ENCODE measurements around the gene SAC3D1.
"Not testable (repeated sequence)": the region's sequence is repeated elsewhere in the genome, so short reads cannot be mapped to it uniquely, and the experiment has no call there.

Gene SAC3D1

GRCh38 chr11:65003968-65004367 is 37.0 kb upstream of the SAC3D1 start:
- not testable (repeated sequence) for H3K9ac ChIP-seq (ENCODE audit: low read depth in 1 of 2, low read length in 2 of 2); H3K36me3 ChIP-seq (ENCODE audit: control insufficient read depth in 2 of 2, insufficient read depth in 2 of 2, low read length in 2 of 2); H3K27ac ChIP-seq (ENCODE audit: low read depth in 2 of 2, low read length in 2 of 2); H3K4me3 ChIP-seq (ENCODE audit: low read length in 2 of 2); H3K9me3 ChIP-seq (ENCODE audit: control insufficient read depth in 2 of 2, low read length in 2 of 2); H3K4me1 ChIP-seq (ENCODE audit: control insufficient read depth in 2 of 2, insufficient read depth in 2 of 2, low read length in 2 of 2); H3K27me3 ChIP-seq (ENCODE audit: control insufficient read depth in 2 of 2, insufficient read depth in 2 of 2, low read length in 2 of 2)

- H3K9me3 ChIP-seq (ENCODE audit: control insufficient read depth in 2 of 2, low read length in 2 of 2), result no peaks in the 10 kb centered on the region
- H3K27ac ChIP-seq (ENCODE audit: low read depth in 2 of 2, low read length in 2 of 2), result no peak overlapping the region
- no peak overlapping the region for H3K4me3 ChIP-seq (ENCODE audit: low read length in 2 of 2)
- H3K9ac ChIP-seq (ENCODE audit: low read depth in 1 of 2, low read length in 2 of 2), result no peak overlapping the region
- no peaks in the 10 kb centered on the region for H3K27me3 ChIP-seq (ENCODE audit: control insufficient read depth in 2 of 2, insufficient read depth in 2 of 2, low read length in 2 of 2)
- H3K4me1 ChIP-seq (ENCODE audit: control insufficient read depth in 2 of 2, insufficient read depth in 2 of 2, low read length in 2 of 2), result peaks cover 4% of the 10 kb centered on the region in 2 donors
- no peaks in the 10 kb centered on the region for H3K36me3 ChIP-seq (ENCODE audit: control insufficient read depth in 2 of 2, insufficient read depth in 2 of 2, low read length in 2 of 2)
Measured at GRCh38 chr11:65008016-65008415, 33.0 kb upstream of the SAC3D1 start.

GRCh38 chr11:65008873-65009272 is 32.1 kb upstream of the SAC3D1 start:
- Histone ChIP-seq H3K4me1 (ENCODE audit: control insufficient read depth in 2 of 2, insufficient read depth in 2 of 2, low read length in 2 of 2) (peaks cover 7 to 8% of the 10 kb centered on the region in 2 donors), H3K36me3 (ENCODE audit: control insufficient read depth in 2 of 2, insufficient read depth in 2 of 2, low read length in 2 of 2) (no peaks in the 10 kb centered on the region), H3K4me3 (ENCODE audit: low read length in 2 of 2) (no peak overlapping the region), H3K27ac (ENCODE audit: low read depth in 2 of 2, low read length in 2 of 2) (no peak overlapping the region), H3K27me3 (ENCODE audit: control insufficient read depth in 2 of 2, insufficient read depth in 2 of 2, low read length in 2 of 2) (no peaks in the 10 kb centered on the region), H3K9me3 (ENCODE audit: control insufficient read depth in 2 of 2, low read length in 2 of 2) (no peaks in the 10 kb centered on the region), H3K9ac (ENCODE audit: low read depth in 1 of 2, low read length in 2 of 2) (no peak overlapping the region)

- Histone ChIP-seq H3K4me3 (ENCODE audit: low read length in 2 of 2) (peak overlapping the region; percentile 78 to 94), H3K9ac (ENCODE audit: low read depth in 1 of 2, low read length in 2 of 2) (peak overlapping the region; percentile 95 to 99), H3K9me3 (ENCODE audit: control insufficient read depth in 2 of 2, low read length in 2 of 2) (no peaks in the 10 kb centered on the region), H3K27me3 (ENCODE audit: control insufficient read depth in 2 of 2, insufficient read depth in 2 of 2, low read length in 2 of 2) (no peaks in the 10 kb centered on the region), H3K4me1 (ENCODE audit: control insufficient read depth in 2 of 2, insufficient read depth in 2 of 2, low read length in 2 of 2) (peaks cover 14 to 15% of the 10 kb centered on the region in 2 donors), H3K27ac (ENCODE audit: low read depth in 2 of 2, low read length in 2 of 2) (peak overlapping the region; percentile 99 to 100), H3K36me3 (ENCODE audit: control insufficient read depth in 2 of 2, insufficient read depth in 2 of 2, low read length in 2 of 2) (peaks cover 0 to 2% of the 10 kb centered on the region in 2 donors)
Measured at GRCh38 chr11:65013130-65013887, 27.7 kb upstream of the SAC3D1 start.

GRCh38 chr11:65013888-65014725 is 26.9 kb upstream of the SAC3D1 start, which contains the start of gene ARL2:
ARL2 (plus strand) TSS chr11:65014160; CDS start chr11:65014208, 48 bp downstream.
- H3K27me3 ChIP-seq (ENCODE audit: control insufficient read depth in 2 of 2, insufficient read depth in 2 of 2, low read length in 2 of 2), result no peaks in the 10 kb centered on the region
- peak within 1 kb of the TSS; percentile 99 to 100 for H3K27ac ChIP-seq (ENCODE audit: low read depth in 2 of 2, low read length in 2 of 2)
- peaks cover 14 to 15% of the 10 kb centered on the region in 2 donors for H3K4me1 ChIP-seq (ENCODE audit: control insufficient read depth in 2 of 2, insufficient read depth in 2 of 2, low read length in 2 of 2)
- peaks cover 0 to 9% of the 10 kb centered on the region in 2 donors for H3K36me3 ChIP-seq (ENCODE audit: control insufficient read depth in 2 of 2, insufficient read depth in 2 of 2, low read length in 2 of 2)
- no peaks in the 10 kb centered on the region for H3K9me3 ChIP-seq (ENCODE audit: control insufficient read depth in 2 of 2, low read length in 2 of 2)
- H3K4me3 ChIP-seq (ENCODE audit: low read length in 2 of 2), result peak within 1 kb of the TSS; percentile 78 to 94
- peak within 1 kb of the TSS; percentile 95 to 99 for H3K9ac ChIP-seq (ENCODE audit: low read depth in 1 of 2, low read length in 2 of 2)

GRCh38 chr11:65014726-65015227 is 26.2 kb upstream of the SAC3D1 start:
- no peaks in the 10 kb centered on the region for H3K9me3 ChIP-seq (ENCODE audit: control insufficient read depth in 2 of 2, low read length in 2 of 2)
- peaks cover under 1 to 11% of the 10 kb centered on the region in 2 donors for H3K36me3 ChIP-seq (ENCODE audit: control insufficient read depth in 2 of 2, insufficient read depth in 2 of 2, low read length in 2 of 2)
- H3K27ac ChIP-seq (ENCODE audit: low read depth in 2 of 2, low read length in 2 of 2), result peak overlapping the region; percentile 99 to 100
- H3K4me3 ChIP-seq (ENCODE audit: low read length in 2 of 2), result peak overlapping the region; percentile 78 to 94
- H3K4me1 ChIP-seq (ENCODE audit: control insufficient read depth in 2 of 2, insufficient read depth in 2 of 2, low read length in 2 of 2), result peaks cover 14 to 15% of the 10 kb centered on the region in 2 donors
- H3K9ac ChIP-seq (ENCODE audit: low read depth in 1 of 2, low read length in 2 of 2), result peak overlapping the region; percentile 95 to 99
- H3K27me3 ChIP-seq (ENCODE audit: control insufficient read depth in 2 of 2, insufficient read depth in 2 of 2, low read length in 2 of 2), result no peaks in the 10 kb centered on the region

- peaks cover 14 to 15% of the 10 kb centered on the region in 2 donors for H3K4me1 ChIP-seq (ENCODE audit: control insufficient read depth in 2 of 2, insufficient read depth in 2 of 2, low read length in 2 of 2)
- no peak overlapping the region for H3K9ac ChIP-seq (ENCODE audit: low read depth in 1 of 2, low read length in 2 of 2)
- peaks cover 4 to 25% of the 10 kb centered on the region in 2 donors for H3K36me3 ChIP-seq (ENCODE audit: control insufficient read depth in 2 of 2, insufficient read depth in 2 of 2, low read length in 2 of 2)
- H3K9me3 ChIP-seq (ENCODE audit: control insufficient read depth in 2 of 2, low read length in 2 of 2), result no peaks in the 10 kb centered on the region
- H3K27me3 ChIP-seq (ENCODE audit: control insufficient read depth in 2 of 2, insufficient read depth in 2 of 2, low read length in 2 of 2), result no peaks in the 10 kb centered on the region
- H3K27ac ChIP-seq (ENCODE audit: low read depth in 2 of 2, low read length in 2 of 2), result no peak overlapping the region
- H3K4me3 ChIP-seq (ENCODE audit: low read length in 2 of 2), result no peak overlapping the region
Measured at GRCh38 chr11:65016705-65017104, 24.3 kb upstream of the SAC3D1 start.

GRCh38 chr11:65017937-65018336 is 23.1 kb upstream of the SAC3D1 start:
- Histone ChIP-seq H3K4me3 (ENCODE audit: low read length in 2 of 2) (no peak overlapping the region), H3K36me3 (ENCODE audit: control insufficient read depth in 2 of 2, insufficient read depth in 2 of 2, low read length in 2 of 2) (peaks cover 4 to 26% of the 10 kb centered on the region in 2 donors), H3K27me3 (ENCODE audit: control insufficient read depth in 2 of 2, insufficient read depth in 2 of 2, low read length in 2 of 2) (no peaks in the 10 kb centered on the region), H3K9ac (ENCODE audit: low read depth in 1 of 2, low read length in 2 of 2) (no peak overlapping the region), H3K4me1 (ENCODE audit: control insufficient read depth in 2 of 2, insufficient read depth in 2 of 2, low read length in 2 of 2) (peaks cover 12 to 14% of the 10 kb centered on the region in 2 donors), H3K9me3 (ENCODE audit: control insufficient read depth in 2 of 2, low read length in 2 of 2) (no peaks in the 10 kb centered on the region), H3K27ac (ENCODE audit: low read depth in 2 of 2, low read length in 2 of 2) (no peak overlapping the region)

GRCh38 chr11:65019824-65020223 is 21.2 kb upstream of the SAC3D1 start:
- Histone ChIP-seq H3K27me3 (ENCODE audit: control insufficient read depth in 2 of 2, insufficient read depth in 2 of 2, low read length in 2 of 2) (no peaks in the 10 kb centered on the region), H3K9ac (ENCODE audit: low read depth in 1 of 2, low read length in 2 of 2) (no peak overlapping the region), H3K27ac (ENCODE audit: low read depth in 2 of 2, low read length in 2 of 2) (no peak overlapping the region), H3K36me3 (ENCODE audit: control insufficient read depth in 2 of 2, insufficient read depth in 2 of 2, low read length in 2 of 2) (peaks cover 4 to 26% of the 10 kb centered on the region in 2 donors), H3K9me3 (ENCODE audit: control insufficient read depth in 2 of 2, low read length in 2 of 2) (no peaks in the 10 kb centered on the region), H3K4me1 (ENCODE audit: control insufficient read depth in 2 of 2, insufficient read depth in 2 of 2, low read length in 2 of 2) (peaks cover 4 to 12% of the 10 kb centered on the region in 2 donors), H3K4me3 (ENCODE audit: low read length in 2 of 2) (no peak overlapping the region)

GRCh38 chr11:65021003-65021402 is 20.0 kb upstream of the SAC3D1 start:
- Histone ChIP-seq H3K9me3 (ENCODE audit: control insufficient read depth in 2 of 2, low read length in 2 of 2) (no peaks in the 10 kb centered on the region), H3K4me1 (ENCODE audit: control insufficient read depth in 2 of 2, insufficient read depth in 2 of 2, low read length in 2 of 2) (peaks cover 0 to 9% of the 10 kb centered on the region in 2 donors), H3K4me3 (ENCODE audit: low read length in 2 of 2) (no peak overlapping the region), H3K36me3 (ENCODE audit: control insufficient read depth in 2 of 2, insufficient read depth in 2 of 2, low read length in 2 of 2) (peaks cover 4 to 26% of the 10 kb centered on the region in 2 donors), H3K27ac (ENCODE audit: low read depth in 2 of 2, low read length in 2 of 2) (no peak overlapping the region), H3K9ac (ENCODE audit: low read depth in 1 of 2, low read length in 2 of 2) (no peak overlapping the region), H3K27me3 (ENCODE audit: control insufficient read depth in 2 of 2, insufficient read depth in 2 of 2, low read length in 2 of 2) (no peaks in the 10 kb centered on the region)

Measured in mucosa of rectum (tissue), 2 donors.